K562 (cell line): ENCODE data around the gene DTNBP1. TPM values are rescaled to one million over a fixed set of nuclear protein-coding genes. Genes with fewer than 3 reads are reported as not detected.

ENCODE experiments used
- ARID3A ChIP-seq: IDR thresholded peaks from 2 replicates; pipeline ENCODE4 v1.6.1; 2012; ENCODE audit warnings: low read depth, low read length, improper control_type of control experiment, borderline replicate concordance
- BRD4 ChIP-seq: fragments of 200-600 bp; sonication (generic); IDR thresholded peaks from 2 replicates; pipeline ENCODE4 v1.6.1; 2017; ENCODE audit warnings: inconsistent platforms
- BRD9 ChIP-seq: fragments of 450-650 bp; IDR thresholded peaks from 2 replicates; pipeline ENCODE4 v1.6.1; 2018; ENCODE audit warnings: low read depth; ENCODE audit not compliant: partially characterized antibody
- CAMTA2 ChIP-seq: fragments of 250-450 bp; sonication (Bioruptor Pico); conservative IDR thresholded peaks from 2 replicates; pipeline ENCODE4 v1.5.1; 2022
- EGR1 ChIP-seq: fragments of 450-650 bp; conservative IDR thresholded peaks from 2 replicates; pipeline ENCODE4 v1.6.1; 2017; ENCODE audit warnings: mild to moderate bottlenecking
- IRF2 ChIP-seq: sonication (generic); formaldehyde crosslinking; IDR thresholded peaks from 2 replicates; pipeline ENCODE4 v1.8.1; 2022; ENCODE audit warnings: mild to moderate bottlenecking, missing genetic modification reagents
- NCOR1 ChIP-seq: fragments of 450-650 bp; IDR thresholded peaks from 2 replicates; pipeline ENCODE4 v1.6.1; 2016; ENCODE audit warnings: mild to moderate bottlenecking, moderate library complexity
- NFIC ChIP-seq: fragments of 450-650 bp; IDR thresholded peaks from 2 replicates; pipeline ENCODE4 v1.6.1; 2017; ENCODE audit warnings: mild to moderate bottlenecking, inconsistent platforms
- NR4A1 ChIP-seq, 2 experiments: fragments of 250-450 bp in 1 of 2; fragments of 450-650 bp in 1 of 2; sonication (Bioruptor Pico) in 1 of 2; IDR thresholded peaks; 2 replicates each; pipeline versions ENCODE4 v1.4.0 to v1.6.1; 2016 to 2020; ENCODE audit warnings: mild to moderate bottlenecking in 2 of 2, missing compliant biosample characterization in 1 of 2, missing genetic modification characterization in 1 of 2, moderate library complexity in 1 of 2
- POLR2H ChIP-seq: IDR thresholded peaks from 2 replicates; pipeline ENCODE4 v1.6.1; 2016; ENCODE audit warnings: missing genetic modification characterization, low read depth, mild to moderate bottlenecking, control low read depth, missing compliant biosample characterization, moderate library complexity
- POLR3G ChIP-seq: IDR thresholded peaks from 2 replicates; pipeline ENCODE4 v1.6.1; 2011; ENCODE audit not compliant: insufficient read length, insufficient replicate concordance; ENCODE audit errors: extremely low read depth
- RFX1 ChIP-seq: fragments of 450-650 bp; IDR thresholded peaks from 2 replicates; pipeline ENCODE4 v1.6.1; 2016; ENCODE audit warnings: mild to moderate bottlenecking, moderate library complexity
- SOX6 ChIP-seq: fragments of 450-650 bp; IDR thresholded peaks from 2 replicates; pipeline ENCODE4 v1.6.1; 2014; ENCODE audit warnings: mild to moderate bottlenecking
- STAT5A ChIP-seq: IDR thresholded peaks from 2 replicates; pipeline ENCODE4 v1.6.1; 2012; ENCODE audit warnings: low read length, inconsistent platforms, borderline replicate concordance
- TFAP4 ChIP-seq: sonication (generic); formaldehyde crosslinking; IDR thresholded peaks from 2 replicates; pipeline ENCODE4 v1.8.0; 2022; ENCODE audit warnings: missing genetic modification reagents, mild to moderate bottlenecking, moderate library complexity, borderline replicate concordance
- TSC22D4 ChIP-seq: fragments of 450-650 bp; IDR thresholded peaks from 2 replicates; pipeline ENCODE4 v1.6.1; 2016; ENCODE audit warnings: missing genetic modification characterization, missing biosample characterization, control low read depth
- U2AF1 ChIP-seq: fragments of 200-400 bp; formaldehyde crosslinking; optimal IDR thresholded peaks from 2 replicates; pipeline ENCODE3; 2017; ENCODE audit warnings: mild to moderate bottlenecking, low read depth, low read length, moderate library complexity
- YY1 ChIP-seq, 3 experiments: IDR thresholded peaks; 2 replicates each; pipeline ENCODE4 v1.6.1; 2011; ENCODE audit warnings: low read length in 2 of 3, mild to moderate bottlenecking in 2 of 3, moderate library complexity in 2 of 3, borderline replicate concordance in 1 of 3, control low read depth in 1 of 3, low read depth in 1 of 3; ENCODE audit not compliant: insufficient read depth in 3 of 3, insufficient replicate concordance in 2 of 3, control insufficient read depth in 1 of 3, insufficient read length in 1 of 3; ENCODE audit errors: extremely low read depth in 1 of 3
- ZFPM2 ChIP-seq: fragments of 250-450 bp; sonication (Bioruptor Pico); IDR thresholded peaks from 2 replicates; pipeline ENCODE4 v1.5.1; 2022; ENCODE audit warnings: mild to moderate bottlenecking
- ZNF140 ChIP-seq: fragments of 250-450 bp; sonication (Bioruptor Pico); IDR thresholded peaks from 2 replicates; pipeline ENCODE4 v1.8.0; 2021; ENCODE audit warnings: moderate library complexity, mild to moderate bottlenecking, inconsistent platforms
- ZNF232 ChIP-seq: sonication (generic); formaldehyde crosslinking; IDR thresholded peaks from 2 replicates; pipeline ENCODE4 v1.8.0; 2022; ENCODE audit warnings: mild to moderate bottlenecking, missing genetic modification reagents
- ZNF699 ChIP-seq: fragments of 250-450 bp; sonication (Bioruptor Pico); IDR thresholded peaks from 2 replicates; pipeline ENCODE4 v1.8.0; 2021; ENCODE audit warnings: mild to moderate bottlenecking, moderate library complexity; ENCODE audit not compliant: insufficient replicate concordance
- ZNF707 ChIP-seq: fragments of 250-450 bp; sonication (Bioruptor Pico); conservative IDR thresholded peaks from 2 replicates; pipeline ENCODE4 v1.8.0; 2022; ENCODE audit warnings: inconsistent platforms, mild to moderate bottlenecking, moderate library complexity
- polyA plus RNA-seq, 8 experiments: library from polyadenylated mRNA; depleted of rRNA in 4 of 8; stranded (reverse) in 5 of 8; unstranded in 3 of 8; fragments of >200 nt; fragmentation: Nextera tagmentation in 2 of 8; fragmentation: Illumina TruSeq in 1 of 8; extraction: Ambion mirVana in 2 of 8; extraction: Trizol in 1 of 8; gene quantifications; 2 replicates each; pipeline versions ENCODE4 v1.2.1 to v1.2.3, GENCODE V29; 2011 to 2014; ENCODE audit warnings: inconsistent platforms in 1 of 8, missing spikeins in 1 of 8
- total RNA-seq, 7 experiments: library from RNA; depleted of rRNA in 6 of 7; stranded (reverse); fragments of >200 nt in 6 of 7; fragmentation: Illumina TruSeq in 2 of 7; extraction: Trizol in 2 of 7; gene quantifications; 2 replicates each; pipeline versions ENCODE4 v1.2.1 to v1.2.3, GENCODE V29; 2011 to 2021; ENCODE audit warnings: low replicate concordance in 1 of 7
- TF ChIP-seq, protein P1 (sequence below), 2 experiments: fragments of 250-450 bp in 1 of 2; fragments of 450-650 bp in 1 of 2; sonication (Bioruptor Pico) in 1 of 2; IDR thresholded peaks; 2 replicates each; pipeline versions ENCODE4 v1.6.1 to v1.8.0; 2016 to 2021; ENCODE audit warnings: mild to moderate bottlenecking in 2 of 2, moderate library complexity in 2 of 2, missing compliant biosample characterization in 1 of 2, missing genetic modification characterization in 1 of 2

DTNBP1 gene
- total and polyA plus RNA-seq, 9 of the 15 experiments (the other 6 are each of a cell fraction or from before 2014, with no cell fraction given): 16.7 to 54.5 (median 21.4) TPM

- TF ChIP-seq ARID3A: peak; percentile 80; the same call in 1 of the 2 replicates
- TF ChIP-seq TFAP4: no peak
- TF ChIP-seq YY1 (IDR thresholded peaks at IDR 0.05; ENCODE audit: borderline replicate concordance in 1 of 3, control insufficient read depth in 1 of 3, extremely low read depth in 1 of 3, insufficient read depth in 3 of 3, insufficient read length in 1 of 3, insufficient replicate concordance in 2 of 3, low read depth in 1 of 3, low read length in 2 of 3): peak in 1 of 3 experiments; percentile 48
- peak; percentile 85 for TF ChIP-seq SOX6
- TF ChIP-seq NFIC: peak; percentile 93
- TF ChIP-seq POLR2H (tag): peak; percentile 94
- no peak for TF ChIP-seq CAMTA2 (CRISPR knock-in tag)
- no peak for TF ChIP-seq U2AF1
- no peak for TF ChIP-seq ZNF699 (CRISPR knock-in tag)
- TF ChIP-seq NCOR1: peak; percentile 71
- TF ChIP-seq EGR1: no peak; the same call in 1 of the 2 replicates
- TF ChIP-seq POLR3G: no peak
- TF ChIP-seq BRD9: peak; percentile 46
- TF ChIP-seq ZNF140 (CRISPR knock-in tag): 0 out of 2 replicates have a peak, but pooled peaks have one; percentile 42
- TF ChIP-seq IRF2 (CRISPR knock-in tag): no peak
- TF ChIP-seq TSC22D4 (tag): no peak
- TF ChIP-seq NR4A1 (CRISPR knock-in tag; IDR thresholded peaks at IDR 0.05): peak; percentile 74; the same call in 1 of the 2 replicates
- TF ChIP-seq NR4A1 (tag; IDR thresholded peaks at IDR 0.05): peak; percentile 64
- no peak for TF ChIP-seq ZNF232 (CRISPR knock-in tag)
- TF ChIP-seq RFX1: 0 out of 2 replicates have a peak, but pooled peaks have one; percentile 6
- peak; percentile 68; the same call in 1 of the 2 replicates for TF ChIP-seq ZFPM2 (CRISPR knock-in tag)
- TF ChIP-seq ZNF707 (CRISPR knock-in tag): no peak
- TF ChIP-seq, protein P1, sequence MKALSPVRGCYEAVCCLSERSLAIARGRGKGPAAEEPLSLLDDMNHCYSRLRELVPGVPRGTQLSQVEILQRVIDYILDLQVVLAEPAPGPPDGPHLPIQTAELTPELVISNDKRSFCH (CRISPR knock-in tag; IDR thresholded peaks at IDR 0.05): 0 out of 2 replicates have a peak, but pooled peaks have one; percentile 42
- TF ChIP-seq, protein P1 (tag; IDR thresholded peaks at IDR 0.05): peak; percentile 76; the same call in 1 of the 2 replicates
- TF ChIP-seq STAT5A: peak; percentile 87
- TF ChIP-seq BRD4: 0 out of 2 replicates have a peak, but pooled peaks have one; percentile 8
Observed at GRCh38 chr6:15555101-15556038, 107.5 kb downstream of the DTNBP1 start (continued).
